Fibroblast of skin of right biceps (primary cell): ENCODE data around the gene GPATCH4.
A peak's percentile ranks its signal among the peaks of the same experiment; 100 is the strongest.
"Not testable (repeated sequence)": the region's sequence is repeated elsewhere in the genome, so short reads cannot be mapped to it uniquely, and the experiment has no call there.

Source experiments
- DNase-seq: peaks from one replicate; pipeline ENCODE4 v3.0.0-alpha.2; 2013

Gene GPATCH4

GRCh38 chr1:156601122-156601830 is at the start of gene GPATCH4:
Gene GPATCH4, minus strand, starts transcription at chr1:156601479.
- peak; percentile 93 for DNase-seq

GRCh38 chr1:156648951-156649350 is 47.7 kb upstream of the GPATCH4 start:
- no peak for DNase-seq

GRCh38 chr1:156648496-156648895 is 47.2 kb upstream of the GPATCH4 start:
- no peak for DNase-seq

- no peak for DNase-seq
Observed at GRCh38 chr1:156647351-156647750, 46.1 kb upstream of the GPATCH4 start.

GRCh38 chr1:156646738-156647211 is 45.5 kb upstream of the GPATCH4 start:
- no peak for DNase-seq

GRCh38 chr1:156645666-156646065 is 44.4 kb upstream of the GPATCH4 start:
- DNase-seq = no peak

GRCh38 chr1:156645056-156645455 is 43.8 kb upstream of the GPATCH4 start:
- no peak for DNase-seq

GRCh38 chr1:156644640-156645039 is 43.4 kb upstream of the GPATCH4 start:
- no peak for DNase-seq

- no peak for DNase-seq
Observed at GRCh38 chr1:156644146-156644545, 42.9 kb upstream of the GPATCH4 start.

GRCh38 chr1:156643778-156644092 is 42.5 kb upstream of the GPATCH4 start:
- no peak for DNase-seq

GRCh38 chr1:156643049-156643777 is 41.9 kb upstream of the GPATCH4 start:
- no peak for DNase-seq

- no peak for DNase-seq
Observed at GRCh38 chr1:156642265-156643048, 41.2 kb upstream of the GPATCH4 start.

GRCh38 chr1:156641761-156642264 is 40.5 kb upstream of the GPATCH4 start, which contains the start of gene BCAN:
Gene BCAN, plus strand, starts transcription at chr1:156642117. Its CDS starts 3,938 bp downstream, at chr1:156646055.
- no peak for DNase-seq

GRCh38 chr1:156640842-156641706 is 39.8 kb upstream of the GPATCH4 start:
- no peak for DNase-seq

- DNase-seq = no peak
Observed at GRCh38 chr1:156639601-156640101, 38.4 kb upstream of the GPATCH4 start.

GRCh38 chr1:156638189-156638985 is 37.1 kb upstream of the GPATCH4 start:
- no peak for DNase-seq

- DNase-seq = no peak
Observed at GRCh38 chr1:156632355-156632754, 31.1 kb upstream of the GPATCH4 start.

- DNase-seq = not testable (repeated sequence)
Observed at GRCh38 chr1:156631152-156631551, 29.9 kb upstream of the GPATCH4 start.

- DNase-seq = no peak
Observed at GRCh38 chr1:156629823-156630449, 28.7 kb upstream of the GPATCH4 start.

GRCh38 chr1:156627313-156627880 is 26.1 kb upstream of the GPATCH4 start:
- DNase-seq = peak; percentile 47
